ENCODE results near the gene TMEM164.

Gene TMEM164

GRCh38 chrX:110192516-110192915, 189.6 kb downstream of the TMEM164 start:
- no peak for DNase-seq (ENCODE audit: low read depth in 1 of 2, low spot score in 1 of 2)
- TF ChIP-seq GABPA (IDR thresholded peaks at IDR 0.05; ENCODE audit: low read depth) (no peak), SPI1 (IDR thresholded peaks at IDR 0.05; ENCODE audit: borderline replicate concordance, low read depth) (no peak), REST (IDR thresholded peaks at IDR 0.05; ENCODE audit: insufficient replicate concordance, low read depth) (no peak), CTCF (IDR thresholded peaks at IDR 0.05; ENCODE audit: insufficient read depth, low read length) (no peak), POLR2AphosphoS5 (IDR thresholded peaks at IDR 0.05; ENCODE audit: low read depth) (no peak)
- Histone ChIP-seq H3K27me3 (ENCODE audit: insufficient read depth, poor library complexity, severe bottlenecking) (no peaks in the 10 kb centered on the region), H3K4me3 (replicated peaks; ENCODE audit: insufficient read depth, low read length) (no peak overlapping the region), H3K27ac (replicated peaks) (no peak overlapping the region)

GRCh38 chrX:110194977-110195376, 192.1 kb downstream of the TMEM164 start:
- TF ChIP-seq POLR2AphosphoS5 (IDR thresholded peaks at IDR 0.05; ENCODE audit: low read depth), result no peak
- TF ChIP-seq GABPA (IDR thresholded peaks at IDR 0.05; ENCODE audit: low read depth), result no peak
- no peak for TF ChIP-seq REST (IDR thresholded peaks at IDR 0.05; ENCODE audit: insufficient replicate concordance, low read depth)
- no peak for TF ChIP-seq SPI1 (IDR thresholded peaks at IDR 0.05; ENCODE audit: borderline replicate concordance, low read depth)
- TF ChIP-seq CTCF (IDR thresholded peaks at IDR 0.05; ENCODE audit: insufficient read depth, low read length), result no peak
- Histone ChIP-seq H3K4me3 (replicated peaks; ENCODE audit: insufficient read depth, low read length) (no peak overlapping the region), H3K27me3 (ENCODE audit: insufficient read depth, poor library complexity, severe bottlenecking) (no peaks in the 10 kb centered on the region), H3K27ac (replicated peaks) (no peak overlapping the region)
- no peak for DNase-seq (ENCODE audit: low read depth in 1 of 2, low spot score in 1 of 2)

- no peak overlapping the region for H3K4me3 ChIP-seq (replicated peaks; ENCODE audit: insufficient read depth, low read length)
- no peaks in the 10 kb centered on the region for H3K27me3 ChIP-seq (ENCODE audit: insufficient read depth, poor library complexity, severe bottlenecking)
- H3K27ac ChIP-seq (replicated peaks), result no peak overlapping the region
- TF ChIP-seq SPI1 (IDR thresholded peaks at IDR 0.05; ENCODE audit: borderline replicate concordance, low read depth), result no peak
- no peak for TF ChIP-seq CTCF (IDR thresholded peaks at IDR 0.05; ENCODE audit: insufficient read depth, low read length)
- no peak for TF ChIP-seq POLR2AphosphoS5 (IDR thresholded peaks at IDR 0.05; ENCODE audit: low read depth)
- no peak for DNase-seq (ENCODE audit: low read depth in 1 of 2, low spot score in 1 of 2)
Measured at GRCh38 chrX:110201799-110202198, 198.9 kb downstream of the TMEM164 start.

GRCh38 chrX:110204986-110205385, 202.1 kb downstream of the TMEM164 start:
- no peak overlapping the region for H3K27ac ChIP-seq (replicated peaks)
- no peak for DNase-seq (ENCODE audit: low read depth in 1 of 2, low spot score in 1 of 2)
- TF ChIP-seq CTCF (IDR thresholded peaks at IDR 0.05; ENCODE audit: insufficient read depth, low read length), result no peak
- TF ChIP-seq REST (IDR thresholded peaks at IDR 0.05; ENCODE audit: insufficient replicate concordance, low read depth), result no peak
- no peak overlapping the region for H3K4me3 ChIP-seq (replicated peaks; ENCODE audit: insufficient read depth, low read length)
- no peaks in the 10 kb centered on the region for H3K27me3 ChIP-seq (ENCODE audit: insufficient read depth, poor library complexity, severe bottlenecking)
